Panc1 (cell line): ENCODE measurements around the gene MINAR1. TPM values are rescaled to one million over a fixed set of nuclear protein-coding genes. Genes with fewer than 3 reads are reported as not detected.

ENCODE experiments used
- ATAC-seq: fragments of 200-7000 bp; cut with Tn5 transposase; 2 replicates; pipeline ENCODE4 v1.9.1; 2020; ENCODE audit warnings: mild to moderate bottlenecking, moderate library complexity
- BruUV-seq: library from RNA; stranded (reverse); fragments of 400-500 nt; replicated peaks from 2 replicates; lab custom pipeline; 2021; lab: Mats Ljungman, UMichigan
- CTCF ChIA-PET: fragments of 300-600 bp; sonication (Branson Sonifier 250); formaldehyde crosslinking; loops from one replicate; lab custom pipeline; 2022; ENCODE audit warnings: antibody characterized with exemption; lab: Charles Lee
- POLR2A ChIA-PET: fragments of 300-600 bp; sonication (Branson Sonifier 250); formaldehyde crosslinking; loops from one replicate; lab custom pipeline; 2022; ENCODE audit warnings: antibody characterized with exemption; lab: Charles Lee
- DNase-seq: peaks from one replicate; pipeline ENCODE4 v3.0.0-alpha.2; 2010; ENCODE audit warnings: low read depth, low spot score
- H3K27ac ChIP-seq: 2 replicates; pipeline ENCODE4 v1.5.1; 2011; ENCODE audit warnings: mild to moderate bottlenecking, low read length, inconsistent platforms
- H3K27me3 ChIP-seq: fragments of 200-500 bp; sonication (Bioruptor generic); 2 replicates; pipeline ENCODE4 v1.6.0; 2014; ENCODE audit warnings: low read length, inconsistent platforms; ENCODE audit not compliant: control insufficient read depth, insufficient read depth
- H3K36me3 ChIP-seq: fragments of 200-500 bp; sonication (Bioruptor generic); 2 replicates; pipeline ENCODE4 v1.5.1; 2014; ENCODE audit warnings: inconsistent platforms, mild to moderate bottlenecking, low read length, moderate library complexity; ENCODE audit not compliant: control insufficient read depth, insufficient read depth
- H3K4me1 ChIP-seq: 2 replicates; pipeline ENCODE4 v1.5.1; 2011; ENCODE audit warnings: inconsistent platforms, mild to moderate bottlenecking, low read length, moderate library complexity; ENCODE audit not compliant: control insufficient read depth, insufficient read depth
- H3K4me3 ChIP-seq, 2 experiments: 2 replicates each; pipeline ENCODE4 v1.5.1; 2011 to 2012; ENCODE audit warnings: low read depth in 2 of 2, low read length in 2 of 2, mild to moderate bottlenecking in 2 of 2, inconsistent platforms in 1 of 2, moderate library complexity in 1 of 2
- H3K9me3 ChIP-seq: fragments of 200-500 bp; sonication (Bioruptor generic); 2 replicates; pipeline ENCODE4 v1.5.1; 2014; ENCODE audit warnings: low read depth, mild to moderate bottlenecking, inconsistent platforms, low read length, moderate library complexity; ENCODE audit not compliant: control insufficient read depth, insufficient read depth
- CTCF ChIP-seq: fragments of 450-650 bp; IDR thresholded peaks from 2 replicates; pipeline ENCODE4 v1.5.1; 2017; ENCODE audit warnings: mild to moderate bottlenecking
- POLR2AphosphoS5 ChIP-seq: IDR thresholded peaks from 2 replicates; pipeline ENCODE4 v1.6.1; 2012; ENCODE audit warnings: mild to moderate bottlenecking, low read depth, low read length, moderate library complexity
- REST ChIP-seq, 2 experiments: IDR thresholded peaks; 2 replicates each; pipeline ENCODE4 v1.6.1; 2011 to 2012; ENCODE audit warnings: low read depth in 2 of 2, control low read depth in 1 of 2, low read length in 1 of 2, mild to moderate bottlenecking in 1 of 2, moderate library complexity in 1 of 2; ENCODE audit not compliant: insufficient read depth in 1 of 2
- SIN3A ChIP-seq: IDR thresholded peaks from 2 replicates; pipeline ENCODE4 v1.6.1; 2012; ENCODE audit warnings: low read depth, mild to moderate bottlenecking, low read length, moderate library complexity, borderline replicate concordance; ENCODE audit not compliant: insufficient read depth
- TCF7L2 ChIP-seq: IDR thresholded peaks from 2 replicates; pipeline ENCODE4 v1.6.1; 2011; ENCODE audit warnings: mild to moderate bottlenecking, low read depth, low read length, inconsistent platforms
- in situ Hi-C: cut with HindIII; loops from 2 replicates; pipeline ENCODE4 v1.10.0; 2016; ENCODE audit warnings: low sequenced_read_pairs, low pct_unique_long_range_greater_than_20kb
- intact Hi-C: fragments of 100-400 bp; cut with micrococcal nuclease; formaldehyde crosslinking; loops from one replicate; pipeline ENCODE4 v1.10.0; 2022; ENCODE audit not compliant: unreplicated experiment
- total RNA-seq: library from RNA; stranded (reverse); gene quantifications from one replicate; pipeline ENCODE4 v1.2.1, GENCODE V29; 2021; ENCODE audit not compliant: unreplicated experiment

Gene MINAR1
- total RNA-seq, 1 experiment from 2014 or later: 0.62 TPM

- TF ChIP-seq POLR2AphosphoS5: no peak
- TF ChIP-seq SIN3A: no peak
- TF ChIP-seq CTCF: no peak
- no peak for TF ChIP-seq REST (IDR thresholded peaks at IDR 0.05; ENCODE audit: insufficient read depth in 1 of 2, low read depth in 2 of 2, low read length in 1 of 2)
- TF ChIP-seq TCF7L2: no peak
- no TSS peak for BruUV-seq
- H3K36me3 ChIP-seq: no peaks in the 10 kb centered on the region
- no peak for DNase-seq
- no peak overlapping the region for H3K4me3 ChIP-seq
- no peaks in the 10 kb centered on the region for H3K9me3 ChIP-seq
- in situ Hi-C loops: no loop called here
- CTCF ChIA-PET: no interaction called here
- no peaks in the 10 kb centered on the region; the same call in 1 of the 2 replicates for H3K27me3 ChIP-seq
- POLR2A ChIA-PET: no interaction called here
- H3K27ac ChIP-seq: no peak overlapping the region
- no peak for ATAC-seq
- no peaks in the 10 kb centered on the region for H3K4me1 ChIP-seq
- intact Hi-C loops: no loop called here
Measured at GRCh38 chr15:79474252-79474651, 42.1 kb downstream of the MINAR1 start.

GRCh38 chr15:79475306-79475705 lies 43.2 kb downstream of the MINAR1 start:
- POLR2A ChIA-PET: no interaction called here
- CTCF ChIA-PET: no interaction called here
- no peak overlapping the region for H3K4me3 ChIP-seq
- intact Hi-C loops: no loop called here
- in situ Hi-C loops: no loop called here
- no peaks in the 10 kb centered on the region; the same call in 1 of the 2 replicates for H3K27me3 ChIP-seq
- H3K36me3 ChIP-seq: no peaks in the 10 kb centered on the region
- no peak for DNase-seq
- H3K4me1 ChIP-seq: no peaks in the 10 kb centered on the region
- no TSS peak for BruUV-seq
- no peaks in the 10 kb centered on the region for H3K9me3 ChIP-seq
- ATAC-seq: no peak
- no peak overlapping the region for H3K27ac ChIP-seq
- TF ChIP-seq REST (IDR thresholded peaks at IDR 0.05; ENCODE audit: insufficient read depth in 1 of 2, low read depth in 2 of 2, low read length in 1 of 2) (no peak), SIN3A (no peak), TCF7L2 (no peak), POLR2AphosphoS5 (no peak), CTCF (no peak)
